Measurements from ENCODE around the gene COLEC12.

COLEC12 gene

DNA sequence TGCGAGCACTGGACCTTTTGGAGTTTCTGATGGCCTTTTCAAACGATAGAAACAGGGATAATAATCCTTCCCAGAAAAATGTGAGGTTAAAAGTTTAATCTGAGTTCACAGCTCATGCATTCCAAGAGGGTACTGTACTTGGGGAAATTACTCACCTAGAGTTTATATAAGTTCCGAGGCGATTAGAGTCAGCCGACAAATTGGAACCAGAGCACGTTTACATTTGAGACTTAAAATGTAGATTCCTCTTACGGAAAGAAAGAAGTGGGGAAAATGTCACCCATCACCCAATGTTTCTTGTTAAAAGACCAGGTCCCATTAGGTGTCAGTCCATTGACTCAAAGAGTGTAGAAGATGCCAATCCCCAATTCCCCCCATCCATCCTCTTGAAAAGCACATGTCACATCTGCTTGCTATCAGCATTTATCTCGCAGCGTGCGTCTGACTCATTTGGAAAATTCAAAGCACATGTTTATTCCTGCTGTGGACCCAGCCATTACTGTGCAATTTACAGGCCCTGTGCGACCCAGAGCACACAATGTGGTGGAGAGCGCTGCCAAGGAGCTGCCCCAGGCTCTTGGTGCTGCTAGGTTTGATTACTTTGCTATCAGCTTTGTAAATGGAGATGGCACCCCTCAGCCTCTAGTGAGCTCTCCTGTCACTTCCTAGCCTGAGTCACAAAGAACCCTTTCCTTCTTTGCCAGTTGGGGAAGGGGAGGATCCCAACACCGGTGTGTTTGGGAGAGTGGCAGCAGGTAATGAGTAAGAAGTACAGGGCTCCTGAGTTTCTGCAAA is 104.8 kb downstream of the COLEC12 start (continued):
- TF ChIP-seq, protein P1, sequence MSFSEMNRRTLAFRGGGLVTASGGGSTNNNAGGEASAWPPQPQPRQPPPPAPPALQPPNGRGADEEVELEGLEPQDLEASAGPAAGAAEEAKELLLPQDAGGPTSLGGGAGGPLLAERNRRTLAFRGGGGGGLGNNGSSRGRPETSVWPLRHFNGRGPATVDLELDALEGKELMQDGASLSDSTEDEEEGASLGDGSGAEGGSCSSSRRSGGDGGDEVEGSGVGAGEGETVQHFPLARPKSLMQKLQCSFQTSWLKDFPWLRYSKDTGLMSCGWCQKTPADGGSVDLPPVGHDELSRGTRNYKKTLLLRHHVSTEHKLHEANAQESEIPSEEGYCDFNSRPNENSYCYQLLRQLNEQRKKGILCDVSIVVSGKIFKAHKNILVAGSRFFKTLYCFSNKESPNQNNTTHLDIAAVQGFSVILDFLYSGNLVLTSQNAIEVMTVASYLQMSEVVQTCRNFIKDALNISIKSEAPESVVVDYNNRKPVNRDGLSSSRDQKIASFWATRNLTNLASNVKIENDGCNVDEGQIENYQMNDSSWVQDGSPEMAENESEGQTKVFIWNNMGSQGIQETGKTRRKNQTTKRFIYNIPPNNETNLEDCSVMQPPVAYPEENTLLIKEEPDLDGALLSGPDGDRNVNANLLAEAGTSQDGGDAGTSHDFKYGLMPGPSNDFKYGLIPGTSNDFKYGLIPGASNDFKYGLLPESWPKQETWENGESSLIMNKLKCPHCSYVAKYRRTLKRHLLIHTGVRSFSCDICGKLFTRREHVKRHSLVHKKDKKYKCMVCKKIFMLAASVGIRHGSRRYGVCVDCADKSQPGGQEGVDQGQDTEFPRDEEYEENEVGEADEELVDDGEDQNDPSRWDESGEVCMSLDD (tag by site-specific recombination; IDR thresholded peaks at IDR 0.05), result no peak
- no peak for TF ChIP-seq ZNF433 (tag by site-specific recombination; IDR thresholded peaks at IDR 0.05; ENCODE audit: low read depth)
- TF ChIP-seq ZNF664 (tag by site-specific recombination; IDR thresholded peaks at IDR 0.05), result peak; percentile 47
- no peak for TF ChIP-seq SALL2 (tag by site-specific recombination; IDR thresholded peaks at IDR 0.05; ENCODE audit: borderline replicate concordance)
- TF ChIP-seq PRDM2 (tag by site-specific recombination; IDR thresholded peaks at IDR 0.05; ENCODE audit: borderline replicate concordance), result no peak
- peak; percentile 58 for TF ChIP-seq GLIS2 (tag by site-specific recombination; IDR thresholded peaks at IDR 0.05)
- TF ChIP-seq KLF1 (tag by site-specific recombination; IDR thresholded peaks at IDR 0.05), result no peak
- TF ChIP-seq ZNF423 (tag by site-specific recombination; IDR thresholded peaks at IDR 0.05), result peak; percentile 85; the same call in 1 of the 2 replicates
- TF ChIP-seq ATF2 (tag by site-specific recombination; IDR thresholded peaks at IDR 0.05; ENCODE audit: low read depth), result no peak
- no peak for TF ChIP-seq ZNF133 (tag by site-specific recombination; IDR thresholded peaks at IDR 0.05)
- peak; percentile 83 for TF ChIP-seq ZNF488 (tag by site-specific recombination; IDR thresholded peaks at IDR 0.05)
- peak; percentile 52 for TF ChIP-seq ZBTB11 (tag by site-specific recombination; conservative IDR thresholded peaks at IDR 0.05; ENCODE audit: low read depth)
- TF ChIP-seq ZNF747 (tag by site-specific recombination; IDR thresholded peaks at IDR 0.05), result no peak
- no peak for TF ChIP-seq ZNF571 (tag by site-specific recombination; IDR thresholded peaks at IDR 0.05)
- peak; percentile 41; the same call in 1 of the 2 replicates for TF ChIP-seq ZNF596 (tag by site-specific recombination; IDR thresholded peaks at IDR 0.05)
- no peak for TF ChIP-seq ZNF558 (tag by site-specific recombination; IDR thresholded peaks at IDR 0.05)
- no peak for TF ChIP-seq ZNF138 (tag by site-specific recombination; IDR thresholded peaks at IDR 0.05; ENCODE audit: borderline replicate concordance)
- TF ChIP-seq ZNF18 (tag by site-specific recombination; IDR thresholded peaks at IDR 0.05), result peak; percentile 75
- no peak for TF ChIP-seq ZNF624 (tag by site-specific recombination; IDR thresholded peaks at IDR 0.05)
- TF ChIP-seq ZNF544 (tag by site-specific recombination; IDR thresholded peaks at IDR 0.05), result no peak
- no peak for TF ChIP-seq ZNF529 (tag by site-specific recombination; IDR thresholded peaks at IDR 0.05; ENCODE audit: insufficient replicate concordance)
- TF ChIP-seq ZNF24 (tag by site-specific recombination; IDR thresholded peaks at IDR 0.05), result peak; percentile 90

Measured in HEK293 (cell line).